ENCODE data around the gene PISD. TPM values are rescaled to one million over a fixed set of nuclear protein-coding genes. Genes with fewer than 3 reads are reported as not detected.

Gene PISD
- total and polyA plus RNA-seq, 2 of the 8 experiments (the other 6 are each of a cell fraction or from before 2014, with no cell fraction given), result 47.8 to 48.2 TPM

DNA sequence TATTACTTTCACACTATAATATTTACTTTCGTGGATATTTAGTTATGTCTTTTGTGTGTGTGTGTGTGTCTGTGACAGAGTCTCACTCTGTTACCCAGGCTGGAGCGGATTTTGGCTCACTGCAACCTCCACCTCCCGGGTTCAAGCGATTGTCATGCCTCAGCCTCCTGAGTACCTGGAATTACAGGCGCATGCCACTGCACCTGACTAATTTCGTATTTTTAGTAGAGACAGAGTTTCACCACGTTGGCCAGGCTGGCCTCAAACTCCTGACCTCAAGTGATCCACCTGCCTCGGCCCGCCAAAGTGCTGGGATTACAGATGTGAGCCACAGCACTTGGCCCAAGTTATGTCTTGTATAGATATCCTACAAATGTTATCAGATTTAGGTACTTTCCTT lies 9.9 kb downstream of the PISD start:
- H3K27me3 ChIP-seq (replicated peaks in 1 of 4; ENCODE audit: control insufficient read depth in 3 of 4, extremely low read depth in 1 of 4, insufficient read depth in 3 of 4, low read length in 3 of 4), result no peaks in the 10 kb centered on the region
- no peak overlapping the region for H3K27ac ChIP-seq (ENCODE audit: low read depth, low read length)
- no peak overlapping the region; the same call in 1 of the 2 replicates for H2AK5ac ChIP-seq (ENCODE audit: low read depth, low read length)
- no peak overlapping the region for H4K5ac ChIP-seq (ENCODE audit: insufficient read length, low read depth, low read length)
- H3K14ac ChIP-seq (ENCODE audit: insufficient read length), result no peak overlapping the region
- POLR2A ChIA-PET (ENCODE audit: partially characterized antibody), result no interaction called here
- H3K4me2 ChIP-seq (ENCODE audit: insufficient read depth in 1 of 2, low read depth in 2 of 2, low read length in 2 of 2), result no peak overlapping the region
- no peak overlapping the region for H2BK120ac ChIP-seq (replicated peaks; ENCODE audit: low read depth, low read length)
- H3K56ac ChIP-seq (replicated peaks; ENCODE audit: insufficient read length, low read depth, low read length), result no peak overlapping the region
- H3K23me2 ChIP-seq (ENCODE audit: low read depth, low read length), result no peaks in the 10 kb centered on the region
- H4K20me1 ChIP-seq (replicated peaks in 1 of 2; ENCODE audit: control insufficient read depth in 1 of 2, insufficient read depth in 2 of 2, low read length in 2 of 2), result peaks cover 0 to 9% of the 10 kb centered on the region in 2 experiments
- no peak overlapping the region for H4K8ac ChIP-seq (ENCODE audit: extremely low read depth, insufficient read depth, low read length)
- CTCF ChIA-PET (ENCODE audit: partially characterized antibody), result no interaction called here
- no peak overlapping the region for H3K9ac ChIP-seq (replicated peaks in 1 of 4; ENCODE audit: extremely low read depth in 1 of 4, low read depth in 3 of 4, low read length in 3 of 4)
- DNase-seq (ENCODE audit: low read depth in 1 of 2, low spot score in 2 of 2) (no peak), FAIRE-seq (no peak)
- no peaks in the 10 kb centered on the region for H3K9me3 ChIP-seq (ENCODE audit: insufficient read depth in 2 of 2, low read depth in 1 of 2, low read length in 1 of 2)
- TF ChIP-seq GABPA (IDR thresholded peaks at IDR 0.05; ENCODE audit: borderline replicate concordance, insufficient read depth, low read length) (no peak), RBBP5 (IDR thresholded peaks at IDR 0.05; ENCODE audit: borderline replicate concordance, low read depth, low read length) (no peak)
- no peak overlapping the region for H3K4me3 ChIP-seq (ENCODE audit: extremely low read depth in 1 of 4, insufficient read depth in 2 of 4, low read depth in 3 of 4, low read length in 4 of 4)
- H2AFZ ChIP-seq (ENCODE audit: low read length), result no peak overlapping the region
- H2BK12ac ChIP-seq (ENCODE audit: low read depth, low read length), result no peak overlapping the region
- H3K79me1 ChIP-seq (ENCODE audit: low read depth, low read length), result peaks cover 9% of the 10 kb centered on the region
- H3K23ac ChIP-seq (ENCODE audit: insufficient read length), result no peak overlapping the region
- H3K18ac ChIP-seq (ENCODE audit: extremely low read depth, low read length), result no peak overlapping the region
- peaks cover 0 to 13% (median 2%) of the 10 kb centered on the region in 4 experiments; a peak in 5 of 8 replicates for H3K36me3 ChIP-seq (ENCODE audit: control insufficient read depth in 2 of 4, insufficient read depth in 4 of 4, low read length in 3 of 4)
- peaks cover 0 to 71% of the 10 kb centered on the region in 2 experiments; a peak in 3 of 4 replicates for H3K79me2 ChIP-seq (ENCODE audit: control insufficient read depth in 1 of 2, insufficient read depth in 2 of 2, low read length in 2 of 2)
- no peak overlapping the region for H3K4ac ChIP-seq (replicated peaks; ENCODE audit: insufficient read length, low read depth, low read length)
- no peak overlapping the region for H2BK15ac ChIP-seq (ENCODE audit: low read length)
- WGBS, 2 experiments (ENCODE audit: extremely low coverage in 1 of 2, insufficient coverage in 1 of 2, insufficient read length in 1 of 2, insufficient replicate concordance in 2 of 2, low coverage in 1 of 2, low lambda C conversion rate in 2 of 2, missing lambda C conversion rate in 1 of 2), result 91% methylated on average over 9 of the region's 9 CpGs; no CpG with 5 or more reads in 1 of the 2 experiments
- H3K4me1 ChIP-seq (replicated peaks in 1 of 4; ENCODE audit: control insufficient read depth in 3 of 4, insufficient read depth in 4 of 4, low read length in 3 of 4), result peaks cover 0 to 8% (median 4%) of the 10 kb centered on the region in 4 experiments; a peak in 4 of 7 replicates
- H2BK5ac ChIP-seq (ENCODE audit: low read depth, low read length), result no peak overlapping the region
- no peak overlapping the region for H2BK20ac ChIP-seq (ENCODE audit: low read length)
- no peak overlapping the region for H4K91ac ChIP-seq (replicated peaks; ENCODE audit: insufficient read length, low read length)

Measured in H1 (cell line).